T-cell (primary cell): ENCODE results near the gene CEACAM5. TPM values are rescaled to one million over a fixed set of nuclear protein-coding genes. Genes with fewer than 3 reads are reported as not detected.
A peak's percentile ranks its signal among the peaks of the same experiment; 100 is the strongest.

Source experiments
- ATAC-seq, 4 experiments: fragments of 200-7000 bp in 3 of 4; fragments of 150-1000 bp in 1 of 4; cut with Tn5 transposase; replicated peaks in 1 of 4; 1 replicate in 3 of 4; 2 replicates in 1 of 4; pipeline ENCODE4 v1.10.0; 2021; ENCODE audit warnings: moderate library complexity in 3 of 4, mild to moderate bottlenecking in 2 of 4, moderate number of reproducible peaks in 1 of 4
- CTCF ChIA-PET, 2 donors: fragments of 300-600 bp; sonication (Branson Sonifier 250); formaldehyde crosslinking; loops; one replicate each; lab custom pipeline; 2022; ENCODE audit warnings: antibody characterized with exemption in 2 of 2; lab: Charles Lee
- POLR2A ChIA-PET, 2 donors: fragments of 300-600 bp; sonication (Branson Sonifier 250); formaldehyde crosslinking; loops; one replicate each; lab custom pipeline; 2022; ENCODE audit warnings: antibody characterized with exemption in 2 of 2; lab: Charles Lee
- DNase-seq, 35 experiments: peaks; one replicate each; pipeline versions ENCODE4 v3.0.0 to v3.0.0-alpha.2; 2013 to 2023
- H3K27ac ChIP-seq: one replicate; pipeline ENCODE4 v1.5.1; 2013; ENCODE audit warnings: low read length
- H3K27me3 ChIP-seq, 2 experiments: replicated peaks in 1 of 2; 1 replicate in 1 of 2; 2 replicates in 1 of 2; pipeline versions ENCODE4 v1.6.1 to v1.7.0; 2013; ENCODE audit warnings: low read length in 1 of 2, mixed read lengths in 1 of 2; ENCODE audit not compliant: control insufficient read depth in 2 of 2, insufficient read depth in 2 of 2; ENCODE audit errors: extremely low read depth in 1 of 2
- H3K36me3 ChIP-seq, 2 donors: 1 replicate in 1 of 2; 2 replicates in 1 of 2; pipeline versions ENCODE4 v1.6.1 to v1.7.0; 2013; ENCODE audit warnings: low read length in 1 of 2; ENCODE audit not compliant: control insufficient read depth in 2 of 2, insufficient read depth in 1 of 2; ENCODE audit errors: extremely low read depth in 1 of 2
- H3K4me1 ChIP-seq, 2 experiments: 1 replicate in 1 of 2; 2 replicates in 1 of 2; pipeline versions ENCODE4 v1.6.1 to v1.7.0; 2013; ENCODE audit warnings: low read length in 2 of 2, mixed read lengths in 1 of 2; ENCODE audit not compliant: insufficient read depth in 2 of 2, control insufficient read depth in 1 of 2; ENCODE audit errors: extremely low read depth in 1 of 2
- H3K4me3 ChIP-seq, 2 donors: 1 replicate in 1 of 2; 2 replicates in 1 of 2; pipeline versions ENCODE4 v1.5.1 to v1.7.0; 2013; ENCODE audit warnings: mild to moderate bottlenecking in 2 of 2, low read length in 1 of 2, moderate library complexity in 1 of 2; ENCODE audit not compliant: control insufficient read depth in 1 of 2; ENCODE audit errors: extremely low read depth in 1 of 2
- H3K9me3 ChIP-seq: 2 replicates; pipeline ENCODE4 v1.7.0; 2013
- H3K27ac Mint-ChIP-seq, 2 donors: one replicate each; pipeline ENCODE4 v1.8.0; 2020 to 2021; ENCODE audit warnings: mild to moderate bottlenecking in 2 of 2, mixed read lengths in 2 of 2
- H3K27me3 Mint-ChIP-seq, 2 donors: one replicate each; pipeline ENCODE4 v1.8.0; 2021 to 2022; ENCODE audit warnings: mixed read lengths in 2 of 2
- H3K36me3 Mint-ChIP-seq: one replicate; pipeline ENCODE4 v1.8.0; 2021; ENCODE audit warnings: mixed read lengths
- H3K4me1 Mint-ChIP-seq, 3 donors: one replicate each; pipeline ENCODE4 v1.8.0; 2020 to 2022; ENCODE audit warnings: mixed read lengths in 3 of 3, mild to moderate bottlenecking in 1 of 3
- H3K4me3 Mint-ChIP-seq, 3 donors: one replicate each; pipeline ENCODE4 v1.8.0; 2020 to 2022; ENCODE audit warnings: mild to moderate bottlenecking in 3 of 3, mixed read lengths in 3 of 3, moderate library complexity in 3 of 3
- H3K9me3 Mint-ChIP-seq, 3 donors: one replicate each; pipeline ENCODE4 v1.8.0; 2020 to 2022; ENCODE audit warnings: mixed read lengths in 3 of 3
- WGBS: methylation state at CpG from one replicate; pipeline ENCODE4 v1.1.5; 2013; ENCODE audit warnings: missing lambda C conversion rate; ENCODE audit not compliant: insufficient coverage; 5-methylcytosine and 5-hydroxymethylcytosine counted together
- total RNA-seq, 35 experiments: library from RNA in 6 of 35; stranded (reverse) in 6 of 35; fragments of 120-200 nt in 1 of 35; gene quantifications; one replicate each; pipeline versions ENCODE4 v1.2.1 to v1.2.4 and lab custom pipeline; 2013 to 2026

CEACAM5 gene
- total RNA-seq, 5 donors from 2014 or later (not counting 1 experiment from before 2014, with no cell fraction given): 0.61 to 1.3 (median 1.0) TPM; not detected in 2

- ATAC-seq: no peak
- Histone ChIP-seq H3K27me3 (peaks cover 0 to 3% of the 10 kb centered on the region in 2 experiments), H3K36me3 (no peaks in the 10 kb centered on the region), H3K9me3 (no peaks in the 10 kb centered on the region), H3K4me1 (peaks cover 0 to 4% of the 10 kb centered on the region in 2 experiments), H3K27ac (no peak overlapping the region), H3K4me3 (no peak overlapping the region)
- H3K27me3 Mint-ChIP-seq: peaks cover 5 to 27% of the 10 kb centered on the region in 2 donors
- peaks cover 8 to 21% (median 14%) of the 10 kb centered on the region in 3 donors for H3K4me1 Mint-ChIP-seq
- H3K9me3 Mint-ChIP-seq: no peaks in the 10 kb centered on the region
- no peak for DNase-seq
- CTCF ChIA-PET: no interaction called here
- H3K4me3 Mint-ChIP-seq: no peak overlapping the region
- no peaks in the 10 kb centered on the region for H3K36me3 Mint-ChIP-seq
- WGBS: no CpG with 5 or more reads among the region's 3 CpGs
- no peak overlapping the region for H3K27ac Mint-ChIP-seq
- POLR2A ChIA-PET: no interaction called here
These were observed 30.9 kb downstream of the CEACAM5 start for GRCh38 chr19:41739361-41739760.

GRCh38 chr19:41740415-41741243 lies 32.2 kb downstream of the CEACAM5 start:
- no peak for ATAC-seq
- CTCF ChIA-PET: interaction anchor here (0.5 to 1.2 kb wide), 2 partner anchors 14 to 107 kb away, joined by 3 to 6 read pairs; no protein-coding TSS in a partner anchor
- peaks cover 3 to 13% (median 11%) of the 10 kb centered on the region in 3 donors for H3K4me1 Mint-ChIP-seq

GRCh38 chr19:41741244-41741554 lies 32.8 kb downstream of the CEACAM5 start:
- no peak overlapping the region for H3K4me3 ChIP-seq
- POLR2A ChIA-PET: interaction anchor here in 1 of 2 donors (0.6 kb wide), 1 partner anchor 960 kb away, joined by 8 read pairs; no protein-coding TSS in a partner anchor
- H3K9me3 ChIP-seq: no peaks in the 10 kb centered on the region
- no peaks in the 10 kb centered on the region for H3K36me3 ChIP-seq
- H3K27ac ChIP-seq: no peak overlapping the region
- Mint-ChIP-seq H3K27ac (no peak overlapping the region), H3K27me3 (peaks cover 19 to 39% of the 10 kb centered on the region in 2 donors), H3K36me3 (no peaks in the 10 kb centered on the region), H3K9me3 (no peaks in the 10 kb centered on the region), H3K4me1 (peaks cover 3 to 18% (median 11%) of the 10 kb centered on the region in 3 donors), H3K4me3 (no peak overlapping the region)
- DNase-seq (no peak), ATAC-seq (no peak)
- peaks cover 0 to 3% of the 10 kb centered on the region in 2 experiments for H3K4me1 ChIP-seq
- CTCF ChIA-PET: interaction anchor here in 1 of 2 donors (1.2 kb wide), 1 partner anchor 13 kb away, joined by 6 read pairs; no protein-coding TSS in a partner anchor
- H3K27me3 ChIP-seq: peaks cover 0 to 3% of the 10 kb centered on the region in 2 experiments
- 78% methylated on average over 1 of the region's 2 CpGs for WGBS

More at GRCh38 chr19:41740415-41741243, 32.2 kb downstream of the CEACAM5 start:
- H3K9me3 Mint-ChIP-seq: no peaks in the 10 kb centered on the region
- no peak overlapping the region for H3K27ac ChIP-seq
- POLR2A ChIA-PET: no interaction called here
- H3K36me3 Mint-ChIP-seq: no peaks in the 10 kb centered on the region
- 81% methylated on average over 3 of the region's 5 CpGs for WGBS
- DNase-seq: no peak
- no peaks in the 10 kb centered on the region for H3K36me3 ChIP-seq
- H3K27me3 ChIP-seq: peaks cover 0 to 3% of the 10 kb centered on the region in 2 experiments
- peaks cover 0 to 3% of the 10 kb centered on the region in 2 experiments for H3K4me1 ChIP-seq
- H3K4me3 Mint-ChIP-seq: no peak overlapping the region
- peaks cover 14 to 34% of the 10 kb centered on the region in 2 donors for H3K27me3 Mint-ChIP-seq
- H3K27ac Mint-ChIP-seq: no peak overlapping the region
- no peak overlapping the region for H3K4me3 ChIP-seq
- H3K9me3 ChIP-seq: no peaks in the 10 kb centered on the region

- POLR2A ChIA-PET: no interaction called here
- H3K9me3 ChIP-seq: no peaks in the 10 kb centered on the region
- no peak overlapping the region for H3K27ac ChIP-seq
- Mint-ChIP-seq H3K27ac (no peak overlapping the region), H3K27me3 (peaks cover 45 to 55% of the 10 kb centered on the region in 2 donors), H3K4me3 (no peak overlapping the region), H3K9me3 (no peaks in the 10 kb centered on the region), H3K36me3 (no peaks in the 10 kb centered on the region), H3K4me1 (peaks cover 7 to 22% (median 10%) of the 10 kb centered on the region in 3 donors)
- no peak overlapping the region for H3K4me3 ChIP-seq
- DNase-seq (no peak), ATAC-seq (no peak)
- 60% methylated on average over 1 of the region's 4 CpGs for WGBS
- H3K36me3 ChIP-seq: no peaks in the 10 kb centered on the region
- peaks cover 0 to 15% of the 10 kb centered on the region in 2 experiments for H3K27me3 ChIP-seq
- peaks cover 0 to 3% of the 10 kb centered on the region in 2 experiments for H3K4me1 ChIP-seq
- CTCF ChIA-PET: interaction anchor here (0.6 to 1.0 kb wide), 2 partner anchors 103 to 724 kb away, joined by 3 read pairs; no protein-coding TSS in a partner anchor
These were observed 36.4 kb downstream of the CEACAM5 start for GRCh38 chr19:41744850-41745249.

- no peak overlapping the region for H3K27ac ChIP-seq
- peaks cover 0 to 17% of the 10 kb centered on the region in 2 experiments for H3K27me3 ChIP-seq
- Mint-ChIP-seq H3K4me1 (peaks cover 1 to 13% (median 3%) of the 10 kb centered on the region in 3 donors), H3K9me3 (no peaks in the 10 kb centered on the region), H3K4me3 (no peak overlapping the region), H3K27ac (no peak overlapping the region), H3K27me3 (peaks cover 43 to 60% of the 10 kb centered on the region in 2 donors), H3K36me3 (no peaks in the 10 kb centered on the region)
- no peak for DNase-seq
- ChIA-PET CTCF (interaction anchor here in 1 of 2 donors (1.0 kb wide), 1 partner anchor 104 kb away, joined by 3 read pairs; no protein-coding TSS in a partner anchor), POLR2A (no interaction called here)
- no peaks in the 10 kb centered on the region for H3K4me1 ChIP-seq
- ATAC-seq: no peak
- H3K9me3 ChIP-seq: no peaks in the 10 kb centered on the region
- H3K4me3 ChIP-seq: no peak overlapping the region
- no peaks in the 10 kb centered on the region for H3K36me3 ChIP-seq
- WGBS: no CpG with 5 or more reads among the region's 5 CpGs
These were observed 37.3 kb downstream of the CEACAM5 start for GRCh38 chr19:41745756-41746155.

GRCh38 chr19:41746593-41747227 lies 38.3 kb downstream of the CEACAM5 start:
- Mint-ChIP-seq H3K27ac (no peak overlapping the region), H3K4me1 (peaks cover 0 to 12% (median 3%) of the 10 kb centered on the region in 3 donors), H3K27me3 (peaks cover 46 to 65% of the 10 kb centered on the region in 2 donors), H3K36me3 (no peaks in the 10 kb centered on the region), H3K9me3 (no peaks in the 10 kb centered on the region), H3K4me3 (no peak overlapping the region)
- DNase-seq (peak in 31 of 35 experiments; percentile 5 to 67 (median 29)), ATAC-seq (peak; percentile 70 to 90 (median 81))
- ChIA-PET POLR2A (no interaction called here), CTCF (interaction anchor here in 1 of 2 donors (0.6 kb wide), 1 partner anchor 1420 kb away, joined by 5 read pairs; no protein-coding TSS in a partner anchor)
- Histone ChIP-seq H3K9me3 (no peaks in the 10 kb centered on the region), H3K36me3 (no peaks in the 10 kb centered on the region), H3K4me1 (no peaks in the 10 kb centered on the region), H3K27ac (no peak overlapping the region), H3K4me3 (no peak overlapping the region), H3K27me3 (peaks cover 0 to 18% of the 10 kb centered on the region in 2 experiments)
- 100% methylated on average over 2 of the region's 11 CpGs for WGBS
